Kidney (tissue), 14 donors: ENCODE data around the gene ACP2. TPM values are rescaled to one million over a fixed set of nuclear protein-coding genes. Genes with fewer than 3 reads are reported as not detected.

Experiments used
- DNase-seq, 5 donors: peaks; one replicate each; pipeline ENCODE4 v3.0.0-alpha.2; 2013 to 2020
- FAIRE-seq: peaks from 2 replicates; lab custom pipeline; 2012; peaks lifted over from hg19 to GRCh38; lab: Jason Lieb, UNC
- H3K27ac ChIP-seq, 2 donors: one replicate each; pipeline ENCODE4 v1.7.0; 2013; ENCODE audit warnings: low read depth in 2 of 2, low read length in 2 of 2, inconsistent platforms in 1 of 2
- H3K27me3 ChIP-seq: one replicate; pipeline ENCODE4 v1.7.1; 2013; ENCODE audit warnings: low read length, inconsistent platforms; ENCODE audit not compliant: control insufficient read depth, insufficient read depth
- H3K36me3 ChIP-seq, 3 donors: one replicate each; pipeline versions ENCODE4 v1.7.0 to v1.7.1; 2013; ENCODE audit warnings: low read length in 3 of 3, control low read depth in 1 of 3, inconsistent platforms in 1 of 3; ENCODE audit not compliant: insufficient read depth in 3 of 3, control insufficient read depth in 2 of 3
- H3K4me1 ChIP-seq, 3 donors: one replicate each; pipeline versions ENCODE4 v1.7.0 to v1.7.1; 2013; ENCODE audit warnings: low read length in 3 of 3, inconsistent platforms in 1 of 3, low read depth in 1 of 3; ENCODE audit not compliant: control insufficient read depth in 2 of 3, insufficient read depth in 2 of 3
- H3K4me3 ChIP-seq, 3 donors: one replicate each; pipeline versions ENCODE4 v1.7.0 to v1.8.1; 2013; ENCODE audit warnings: low read length in 3 of 3, control low read depth in 1 of 3, inconsistent platforms in 1 of 3
- H3K9ac ChIP-seq, 3 donors: one replicate each; pipeline versions ENCODE4 v1.7.0 to v1.7.1; 2013; ENCODE audit warnings: low read length in 3 of 3, control low read depth in 1 of 3, inconsistent platforms in 1 of 3
- H3K9me3 ChIP-seq, 3 donors: one replicate each; pipeline versions ENCODE4 v1.7.0 to v1.7.1; 2013; ENCODE audit warnings: low read length in 3 of 3, control low read depth in 1 of 3, inconsistent platforms in 1 of 3; ENCODE audit not compliant: control insufficient read depth in 2 of 3, insufficient read depth in 1 of 3
- intact Hi-C: fragments of 100-400 bp; cut with DNase I; formaldehyde crosslinking; loops from one replicate; pipeline ENCODE4 v1.11.1; 2022
- polyA plus RNA-seq: library from polyadenylated mRNA; stranded (reverse); fragments of 350-450 nt; fragmentation: Illumina TruSeq; extraction: RNeasy Lipid Tissue Mini Kit (QIAGEN cat#74804); gene quantifications from one replicate; pipeline ENCODE4 v1.2.3, GENCODE V29; 2014; ENCODE audit warnings: low read depth, low replicate concordance; ENCODE audit not compliant: insufficient read depth
- total RNA-seq: library from RNA; stranded (reverse); fragmentation: NEBNext Ultra II Directional; extraction: Animal tissue kit (Norgen Biotek cat#: 25700); gene quantifications from one replicate; pipeline ENCODE4 v1.2.1, GENCODE V29; 2021
- TF ChIP-seq, protein P1 (sequence below): IDR thresholded peaks from 3 replicates; pipeline ENCODE4 v1.5.1; 2012; ENCODE audit warnings: mild to moderate bottlenecking, moderate library complexity, borderline replicate concordance; ENCODE audit not compliant: insufficient read depth; ENCODE audit errors: extremely low read depth
- donor health status: control.
- donor health status: control.
- donor health status: control.
- donor health status: control.
- donor health status: control.
- donor health status: DM: yes; HTN: yes; CAD: no.
- donor health status: Normal renal cell carcinoma (clear cell type).

Gene ACP2
- total and polyA plus RNA-seq, 2 donors from 2014 or later, result 45.1 to 72.7 TPM

DNA sequence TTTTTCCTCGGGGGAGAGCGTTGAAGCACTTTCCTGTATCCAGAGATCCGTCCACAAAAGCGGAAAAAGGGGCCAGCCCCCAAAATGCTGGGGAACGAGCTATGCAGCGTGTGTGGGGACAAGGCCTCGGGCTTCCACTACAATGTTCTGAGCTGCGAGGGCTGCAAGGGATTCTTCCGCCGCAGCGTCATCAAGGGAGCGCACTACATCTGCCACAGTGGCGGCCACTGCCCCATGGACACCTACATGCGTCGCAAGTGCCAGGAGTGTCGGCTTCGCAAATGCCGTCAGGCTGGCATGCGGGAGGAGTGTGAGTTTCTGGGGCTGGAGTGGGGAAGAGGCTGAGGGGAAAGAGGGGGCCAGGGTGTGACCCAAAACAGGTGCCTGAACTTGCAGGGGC is 11.8 kb upstream of the ACP2 start:
- FAIRE-seq (no peak), DNase-seq (no peak)
- H3K9me3 ChIP-seq, result no peaks in the 10 kb centered on the region
- intact Hi-C loops, result no loop called here
- TF ChIP-seq, protein P1, sequence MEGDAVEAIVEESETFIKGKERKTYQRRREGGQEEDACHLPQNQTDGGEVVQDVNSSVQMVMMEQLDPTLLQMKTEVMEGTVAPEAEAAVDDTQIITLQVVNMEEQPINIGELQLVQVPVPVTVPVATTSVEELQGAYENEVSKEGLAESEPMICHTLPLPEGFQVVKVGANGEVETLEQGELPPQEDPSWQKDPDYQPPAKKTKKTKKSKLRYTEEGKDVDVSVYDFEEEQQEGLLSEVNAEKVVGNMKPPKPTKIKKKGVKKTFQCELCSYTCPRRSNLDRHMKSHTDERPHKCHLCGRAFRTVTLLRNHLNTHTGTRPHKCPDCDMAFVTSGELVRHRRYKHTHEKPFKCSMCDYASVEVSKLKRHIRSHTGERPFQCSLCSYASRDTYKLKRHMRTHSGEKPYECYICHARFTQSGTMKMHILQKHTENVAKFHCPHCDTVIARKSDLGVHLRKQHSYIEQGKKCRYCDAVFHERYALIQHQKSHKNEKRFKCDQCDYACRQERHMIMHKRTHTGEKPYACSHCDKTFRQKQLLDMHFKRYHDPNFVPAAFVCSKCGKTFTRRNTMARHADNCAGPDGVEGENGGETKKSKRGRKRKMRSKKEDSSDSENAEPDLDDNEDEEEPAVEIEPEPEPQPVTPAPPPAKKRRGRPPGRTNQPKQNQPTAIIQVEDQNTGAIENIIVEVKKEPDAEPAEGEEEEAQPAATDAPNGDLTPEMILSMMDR, result no peak
- H3K4me1 ChIP-seq, result peaks cover 0 to 16% (median 11%) of the 10 kb centered on the region in 3 donors
- H3K4me3 ChIP-seq, result no peak overlapping the region
- no peak overlapping the region for H3K9ac ChIP-seq
- H3K27me3 ChIP-seq, result no peaks in the 10 kb centered on the region
- no peak overlapping the region for H3K27ac ChIP-seq
- peaks cover 0 to 4% (median 0%) of the 10 kb centered on the region in 3 donors for H3K36me3 ChIP-seq

DNA sequence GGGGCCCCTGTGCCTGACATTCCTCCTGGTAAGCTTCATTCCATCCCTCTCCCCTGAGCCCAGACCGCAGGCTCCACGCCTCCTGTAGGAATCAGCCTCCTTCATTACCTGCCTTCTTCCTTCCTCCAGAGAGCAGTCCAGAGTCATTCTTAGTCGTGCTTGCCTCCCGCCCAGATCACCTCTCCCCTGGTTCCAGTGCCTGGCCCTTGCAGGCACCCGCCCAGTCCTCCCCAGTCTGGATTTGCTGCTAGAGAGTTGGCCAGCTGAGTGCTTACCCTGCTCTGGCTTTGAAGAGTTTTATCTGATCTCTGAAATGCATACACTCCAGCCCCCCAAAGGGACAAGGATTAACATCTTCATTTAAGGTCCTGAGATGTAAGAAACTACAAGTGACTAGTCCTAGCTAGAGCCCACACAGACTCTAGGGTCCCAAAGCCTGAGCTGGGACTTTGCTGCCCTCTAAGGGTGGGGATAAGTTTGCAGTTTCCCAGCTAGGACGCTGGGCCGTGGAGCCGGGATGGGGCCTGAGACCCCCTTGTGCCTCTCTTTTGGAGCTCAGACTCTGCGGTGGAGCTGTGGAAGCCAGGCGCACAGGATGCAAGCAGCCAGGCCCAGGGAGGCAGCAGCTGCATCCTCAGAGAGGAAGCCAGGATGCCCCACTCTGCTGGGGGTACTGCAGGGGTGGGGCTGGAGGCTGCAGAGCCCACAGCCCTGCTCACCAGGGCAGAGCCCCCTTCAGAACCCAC is 10.8 kb upstream of the ACP2 start:
- H3K27ac ChIP-seq, result no peak overlapping the region
- intact Hi-C loops, result no loop called here
- no peaks in the 10 kb centered on the region for H3K27me3 ChIP-seq
- FAIRE-seq, result no peak
- TF ChIP-seq, protein P1, result peak; percentile 41
- no peaks in the 10 kb centered on the region for H3K9me3 ChIP-seq
- no peak overlapping the region for H3K4me3 ChIP-seq
- DNase-seq, result peak in 1 of 5 donors; percentile 52
- H3K36me3 ChIP-seq, result peaks cover 0 to 4% (median 0%) of the 10 kb centered on the region in 3 donors
- no peak overlapping the region for H3K9ac ChIP-seq
- H3K4me1 ChIP-seq, result peaks cover 3 to 19% (median 16%) of the 10 kb centered on the region in 3 donors

DNA sequence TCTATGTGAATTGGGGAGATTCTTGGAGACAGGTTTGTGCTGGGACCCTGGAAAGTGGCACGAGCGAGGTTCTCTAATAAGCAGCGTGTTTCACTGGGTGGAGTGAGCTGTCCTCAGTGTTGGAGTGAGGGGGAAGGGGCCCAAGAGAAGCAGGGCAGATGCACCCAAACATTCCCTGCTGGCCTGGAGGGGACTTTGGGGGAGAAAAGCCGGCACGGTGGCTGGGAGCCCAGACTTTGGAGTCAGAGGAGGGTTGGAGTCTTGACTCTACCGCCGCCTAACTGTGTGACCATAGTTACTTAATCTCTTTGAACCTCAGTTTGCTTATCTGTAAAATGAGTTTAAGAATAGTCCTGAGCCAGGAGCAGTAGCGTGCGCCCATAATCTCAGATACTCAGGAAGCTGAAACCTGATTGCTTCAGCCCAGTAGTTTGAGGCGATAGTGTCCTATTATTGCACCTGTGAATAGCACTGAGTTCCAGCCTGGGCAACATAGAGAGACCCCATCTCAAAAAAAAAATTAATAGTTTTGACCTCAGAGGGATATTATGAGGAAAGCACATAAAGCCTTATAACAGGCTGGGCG is 9.8 kb upstream of the ACP2 start:
- Histone ChIP-seq H3K4me1 (peaks cover 3 to 26% (median 26%) of the 10 kb centered on the region in 3 donors), H3K27ac (peak overlapping the region; percentile 39 to 80), H3K9ac (peak overlapping the region in 1 of 3 donors; percentile 21), H3K27me3 (no peaks in the 10 kb centered on the region), H3K4me3 (peak overlapping the region; percentile 37 to 65 (median 49)), H3K36me3 (peaks cover 0 to 4% (median 0%) of the 10 kb centered on the region in 3 donors), H3K9me3 (no peaks in the 10 kb centered on the region)
- TF ChIP-seq, protein P1, result no peak
- intact Hi-C loops, result no loop called here
- no peak for DNase-seq
- FAIRE-seq, result no peak
